Prostate gland (tissue), 2 donors: Measurements from ENCODE around the gene WASF1.
"Not testable (repeated sequence)": the region's sequence is repeated elsewhere in the genome, so short reads cannot be mapped to it uniquely, and the experiment has no call there.

Experiments used
- POLR2A ChIP-seq: fragments of 450-650 bp; IDR thresholded peaks from one replicate; pipeline ENCODE4 v1.6.1; 2016; ENCODE audit warnings: antibody characterized with exemption, mild to moderate bottlenecking
- POLR2AphosphoS5 ChIP-seq: sonication (generic); formaldehyde crosslinking; IDR thresholded peaks from one replicate; pipeline ENCODE4 v1.6.1; 2017; ENCODE audit warnings: antibody characterized with exemption
- TF ChIP-seq, protein P1 (sequence below), 4 experiments: fragments of 200-600 bp in 2 of 4; fragments of 450-650 bp in 2 of 4; sonication (generic) in 2 of 4; IDR thresholded peaks; 1 replicate in 3 of 4; 2 replicates in 1 of 4; pipeline ENCODE4 v1.5.1; 2016 to 2019; ENCODE audit warnings: antibody characterized with exemption in 4 of 4, mild to moderate bottlenecking in 2 of 4, moderate library complexity in 2 of 4

DNA sequence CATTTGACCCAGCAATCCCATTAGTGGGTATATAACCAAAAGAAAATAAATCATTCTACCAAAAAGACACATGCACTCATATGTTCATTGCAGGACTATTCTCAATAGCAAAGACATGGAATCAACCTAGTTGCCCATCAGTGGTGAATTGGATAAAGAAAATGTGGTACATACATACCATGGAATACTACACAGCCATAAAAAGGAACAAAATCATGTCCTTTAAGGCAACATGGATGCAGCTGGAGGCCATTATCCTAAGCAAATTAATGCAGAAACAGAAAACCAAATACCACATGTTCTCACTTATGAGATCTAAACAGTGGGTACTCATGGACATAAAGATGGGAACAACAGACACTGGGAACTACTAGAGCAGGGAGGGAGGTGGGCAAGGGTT lies 106.0 kb downstream of the WASF1 start:
- TF ChIP-seq, protein P1, sequence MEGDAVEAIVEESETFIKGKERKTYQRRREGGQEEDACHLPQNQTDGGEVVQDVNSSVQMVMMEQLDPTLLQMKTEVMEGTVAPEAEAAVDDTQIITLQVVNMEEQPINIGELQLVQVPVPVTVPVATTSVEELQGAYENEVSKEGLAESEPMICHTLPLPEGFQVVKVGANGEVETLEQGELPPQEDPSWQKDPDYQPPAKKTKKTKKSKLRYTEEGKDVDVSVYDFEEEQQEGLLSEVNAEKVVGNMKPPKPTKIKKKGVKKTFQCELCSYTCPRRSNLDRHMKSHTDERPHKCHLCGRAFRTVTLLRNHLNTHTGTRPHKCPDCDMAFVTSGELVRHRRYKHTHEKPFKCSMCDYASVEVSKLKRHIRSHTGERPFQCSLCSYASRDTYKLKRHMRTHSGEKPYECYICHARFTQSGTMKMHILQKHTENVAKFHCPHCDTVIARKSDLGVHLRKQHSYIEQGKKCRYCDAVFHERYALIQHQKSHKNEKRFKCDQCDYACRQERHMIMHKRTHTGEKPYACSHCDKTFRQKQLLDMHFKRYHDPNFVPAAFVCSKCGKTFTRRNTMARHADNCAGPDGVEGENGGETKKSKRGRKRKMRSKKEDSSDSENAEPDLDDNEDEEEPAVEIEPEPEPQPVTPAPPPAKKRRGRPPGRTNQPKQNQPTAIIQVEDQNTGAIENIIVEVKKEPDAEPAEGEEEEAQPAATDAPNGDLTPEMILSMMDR (IDR thresholded peaks at IDR 0.05), result not testable (repeated sequence)
- TF ChIP-seq POLR2AphosphoS5, POLR2A: not testable (repeated sequence)
